ENCODE results near the gene SEMA7A. TPM values are rescaled to one million over a fixed set of nuclear protein-coding genes. Genes with fewer than 3 reads are reported as not detected.
A peak's percentile ranks its signal among the peaks of the same experiment; 100 is the strongest.

The SEMA7A gene
- total and polyA plus RNA-seq, 2 donors from 2014 or later: 2.8 to 3.6 TPM

GRCh38 chr15:74451861-74452835, 18.4 kb upstream of the SEMA7A start:
- intact Hi-C loops (cut with DNase I): no loop called here
- no peaks in the 10 kb centered on the region for H3K4me1 ChIP-seq (ENCODE audit: control insufficient read depth in 2 of 3, insufficient read depth in 2 of 3, low read depth in 1 of 3, low read length in 3 of 3)
- H3K27me3 ChIP-seq (ENCODE audit: control insufficient read depth, insufficient read depth, low read length): no peaks in the 10 kb centered on the region
- FAIRE-seq: no peak
- H3K27ac ChIP-seq (ENCODE audit: low read depth in 2 of 2, low read length in 2 of 2): no peak overlapping the region
- peak in 1 of 5 donors; percentile 25 for DNase-seq
- peaks cover 9 to 64% (median 25%) of the 10 kb centered on the region in 3 donors for H3K36me3 ChIP-seq (ENCODE audit: control insufficient read depth in 2 of 3, insufficient read depth in 3 of 3, low read length in 3 of 3)
- no peak overlapping the region for H3K9ac ChIP-seq (ENCODE audit: low read length in 3 of 3)
- no peak overlapping the region for H3K4me3 ChIP-seq (ENCODE audit: low read length in 3 of 3)
- H3K9me3 ChIP-seq (ENCODE audit: control insufficient read depth in 2 of 3, insufficient read depth in 1 of 3, low read length in 3 of 3): no peaks in the 10 kb centered on the region
- TF ChIP-seq CTCF (IDR thresholded peaks at IDR 0.05; ENCODE audit: borderline replicate concordance, extremely low read depth, insufficient read depth): no peak

- no peak for DNase-seq
- H3K9me3 ChIP-seq (ENCODE audit: control insufficient read depth in 2 of 3, insufficient read depth in 1 of 3, low read length in 3 of 3): no peaks in the 10 kb centered on the region
- H3K4me1 ChIP-seq (ENCODE audit: control insufficient read depth in 2 of 3, insufficient read depth in 2 of 3, low read depth in 1 of 3, low read length in 3 of 3): no peaks in the 10 kb centered on the region
- intact Hi-C loops (cut with DNase I): no loop called here
- TF ChIP-seq CTCF (IDR thresholded peaks at IDR 0.05; ENCODE audit: borderline replicate concordance, extremely low read depth, insufficient read depth): no peak
- no peak for FAIRE-seq
- H3K9ac ChIP-seq (ENCODE audit: low read length in 3 of 3): no peak overlapping the region
- no peak overlapping the region for H3K27ac ChIP-seq (ENCODE audit: low read depth in 2 of 2, low read length in 2 of 2)
- H3K27me3 ChIP-seq (ENCODE audit: control insufficient read depth, insufficient read depth, low read length): no peaks in the 10 kb centered on the region
- H3K36me3 ChIP-seq (ENCODE audit: control insufficient read depth in 2 of 3, insufficient read depth in 3 of 3, low read length in 3 of 3): peaks cover 9 to 61% (median 28%) of the 10 kb centered on the region in 3 donors
- H3K4me3 ChIP-seq (ENCODE audit: low read length in 3 of 3): no peak overlapping the region
These were observed 17.6 kb upstream of the SEMA7A start for GRCh38 chr15:74451322-74451721.

- Histone ChIP-seq H3K9me3 (ENCODE audit: control insufficient read depth in 2 of 3, insufficient read depth in 1 of 3, low read length in 3 of 3) (no peaks in the 10 kb centered on the region), H3K4me3 (ENCODE audit: low read length in 3 of 3) (no peak overlapping the region), H3K4me1 (ENCODE audit: control insufficient read depth in 2 of 3, insufficient read depth in 2 of 3, low read depth in 1 of 3, low read length in 3 of 3) (no peaks in the 10 kb centered on the region), H3K27ac (ENCODE audit: low read depth in 2 of 2, low read length in 2 of 2) (no peak overlapping the region), H3K36me3 (ENCODE audit: control insufficient read depth in 2 of 3, insufficient read depth in 3 of 3, low read length in 3 of 3) (peaks cover 7 to 52% (median 31%) of the 10 kb centered on the region in 3 donors), H3K9ac (ENCODE audit: low read length in 3 of 3) (no peak overlapping the region), H3K27me3 (ENCODE audit: control insufficient read depth, insufficient read depth, low read length) (no peaks in the 10 kb centered on the region)
- intact Hi-C loops (cut with DNase I): no loop called here
- FAIRE-seq (no peak), DNase-seq (no peak)
- no peak for TF ChIP-seq CTCF (IDR thresholded peaks at IDR 0.05; ENCODE audit: borderline replicate concordance, extremely low read depth, insufficient read depth)
These were observed 16.0 kb upstream of the SEMA7A start for GRCh38 chr15:74449643-74450205.

All from kidney (tissue), 14 donors.